ENCODE results near the gene GPR137. TPM values are rescaled to one million over a fixed set of nuclear protein-coding genes. Genes with fewer than 3 reads are reported as not detected.
"Not testable (repeated sequence)": the region's sequence is repeated elsewhere in the genome, so short reads cannot be mapped to it uniquely, and the experiment has no call there.

GPR137 gene
- total RNA-seq, 2 donors from 2014 or later, result 31.2 to 37.3 TPM

DNA sequence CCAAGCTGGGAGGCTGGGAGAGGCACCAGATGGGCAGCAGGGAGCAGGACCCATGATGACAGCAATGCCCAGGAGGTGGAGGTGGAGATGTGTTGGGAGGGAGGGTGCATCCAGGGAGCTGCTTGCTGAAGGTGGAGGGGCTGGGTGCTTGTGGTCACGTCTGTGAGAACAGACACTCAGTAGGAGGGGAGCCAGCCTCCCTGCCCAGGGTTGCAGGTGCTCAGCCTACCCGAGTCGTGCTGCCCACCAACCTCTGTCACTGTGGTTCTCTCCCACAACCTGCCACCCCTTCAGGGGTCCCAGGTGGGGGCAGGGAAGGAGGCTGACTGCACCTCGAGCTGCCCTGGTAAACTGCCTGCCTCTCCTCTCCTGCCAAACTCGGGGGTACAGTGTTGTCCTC is 37.7 kb downstream of the GPR137 start:
- ATAC-seq, result no peak
- intact Hi-C loops (cut with DNase I, micrococcal nuclease), result no loop called here
- no peak for DNase-seq

DNA sequence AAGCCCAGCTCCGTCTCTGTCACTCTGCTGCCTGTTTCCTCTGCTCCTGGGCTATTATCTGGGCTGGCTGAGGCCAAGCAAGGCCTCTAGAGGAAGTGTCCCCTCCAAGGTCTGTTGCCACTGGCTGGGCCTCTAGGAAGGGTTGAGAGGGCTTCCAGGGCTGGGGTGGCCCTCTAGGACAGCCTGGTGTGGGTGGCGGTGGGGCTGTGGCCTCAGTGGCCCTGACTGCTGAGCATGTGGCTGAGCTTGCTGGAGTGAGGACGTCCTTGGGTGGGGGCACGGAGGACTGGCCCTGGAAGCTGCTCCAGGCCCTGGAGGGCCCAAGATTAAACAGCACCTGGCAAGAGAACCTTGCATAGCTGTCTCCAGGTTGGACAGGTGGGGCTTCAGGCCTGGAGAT is 38.3 kb downstream of the GPR137 start:
- DNase-seq; intact Hi-C loops (cut with DNase I, micrococcal nuclease): not testable (repeated sequence)

DNA sequence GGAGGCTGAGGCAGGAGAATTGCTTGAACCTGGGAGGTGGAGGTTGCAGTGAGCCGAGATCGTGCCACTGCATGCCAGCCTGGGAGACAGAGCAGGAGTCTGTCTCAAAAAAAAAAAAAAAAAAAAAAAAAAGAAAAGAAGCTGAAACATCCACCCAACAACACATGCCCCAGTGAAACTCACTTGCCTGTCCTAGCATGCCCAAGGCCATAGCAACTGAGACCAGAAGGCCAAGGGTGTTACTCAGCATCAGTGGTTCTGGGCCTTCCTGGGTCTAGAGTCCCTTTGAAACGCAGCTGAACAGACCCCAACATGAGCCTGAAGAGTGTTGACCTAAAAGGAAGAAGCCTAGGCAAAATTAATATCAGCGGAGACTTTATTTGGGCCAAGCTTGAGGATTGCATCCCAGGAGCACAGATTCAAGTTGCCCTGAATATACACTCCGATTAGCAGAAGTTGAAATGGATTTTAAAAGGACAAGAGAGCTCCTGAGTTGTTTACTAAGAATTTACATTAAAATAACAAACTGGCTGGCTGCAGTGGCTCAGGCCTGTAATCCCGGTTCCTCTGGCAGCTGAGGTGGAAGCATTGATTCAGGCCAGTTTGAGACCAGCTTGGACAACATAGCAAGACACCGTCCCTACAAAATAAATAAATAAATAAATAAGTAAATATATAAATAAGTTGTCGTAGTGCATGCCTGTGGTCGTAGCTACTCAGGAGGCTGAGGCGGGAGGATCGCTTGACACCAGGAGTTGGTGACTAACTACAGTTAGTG is 39.2 kb downstream of the GPR137 start:
- no peak for ATAC-seq
- no peak for DNase-seq
- intact Hi-C loops (cut with DNase I, micrococcal nuclease), result no loop called here

More for the DNA sequence above, 38.3 kb downstream of the GPR137 start:
- ATAC-seq, result not testable (repeated sequence)

DNA sequence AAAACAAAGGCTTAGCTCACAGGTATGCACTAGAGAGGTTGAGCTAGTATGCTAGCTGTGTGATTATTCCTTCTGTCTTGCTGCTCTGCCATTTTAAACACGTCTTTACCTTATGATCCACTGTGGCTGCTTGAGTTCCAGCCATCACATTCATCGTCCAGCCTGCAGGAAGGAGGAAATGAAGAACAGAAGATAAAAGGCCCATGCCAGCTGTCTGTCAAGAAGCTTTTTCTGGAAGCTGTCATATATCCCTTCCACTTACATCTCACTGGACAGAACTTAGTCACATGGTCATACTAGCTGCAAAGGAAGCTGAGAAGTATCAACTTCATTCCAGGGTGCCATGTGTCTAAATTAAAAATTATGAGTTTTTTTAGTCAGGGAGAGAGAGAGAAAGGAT is 41.7 kb downstream of the GPR137 start:
- ATAC-seq, result no peak
- no peak for DNase-seq
- intact Hi-C loops (cut with DNase I, micrococcal nuclease), result no loop called here

DNA sequence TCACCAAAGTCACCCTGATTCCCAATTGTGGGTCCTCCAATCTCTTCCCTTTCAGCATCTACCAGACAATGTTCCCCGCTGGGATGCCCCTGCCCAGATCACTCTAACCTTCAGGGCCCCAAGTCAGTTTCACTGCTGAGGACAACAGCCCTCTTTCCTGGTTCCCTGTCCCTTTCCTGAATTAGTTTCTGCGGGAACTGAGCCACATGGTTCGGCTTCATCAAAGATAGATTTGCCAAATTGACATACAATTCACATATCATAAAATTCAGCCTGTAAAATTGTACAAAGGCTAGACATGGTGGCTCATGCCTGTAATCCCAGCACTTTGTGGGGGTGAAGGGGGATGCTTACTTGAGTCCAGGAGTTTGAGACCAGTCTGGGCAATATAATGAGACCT is 42.3 kb downstream of the GPR137 start:
- peak; percentile 35 for ATAC-seq
- peak in 1 of 2 donors; percentile 53 for DNase-seq

GRCh38 chr11:64330888-64331287 is 45.2 kb downstream of the GPR137 start:
- DNase-seq (no peak), ATAC-seq (no peak)
- intact Hi-C loops (cut with DNase I, micrococcal nuclease), result no loop called here

More for the DNA sequence above, 42.3 kb downstream of the GPR137 start:
- intact Hi-C loops (cut with DNase I, micrococcal nuclease), result no loop called here

- ATAC-seq (peak; percentile 61), DNase-seq (peak; percentile 90 to 93)
- intact Hi-C loops (cut with DNase I, micrococcal nuclease), result no loop called here
Observed at GRCh38 chr11:64331569-64332371, 46.1 kb downstream of the GPR137 start.

- intact Hi-C loops (cut with DNase I, micrococcal nuclease), result no loop called here
- ATAC-seq (no peak), DNase-seq (no peak)
Observed at GRCh38 chr11:64333556-64333955, 47.9 kb downstream of the GPR137 start.

- intact Hi-C loops (cut with DNase I, micrococcal nuclease), result no loop called here
- DNase-seq (peak; percentile 63 to 87), ATAC-seq (peak; percentile 73)
Observed at GRCh38 chr11:64334764-64335735, 49.4 kb downstream of the GPR137 start.

DNA sequence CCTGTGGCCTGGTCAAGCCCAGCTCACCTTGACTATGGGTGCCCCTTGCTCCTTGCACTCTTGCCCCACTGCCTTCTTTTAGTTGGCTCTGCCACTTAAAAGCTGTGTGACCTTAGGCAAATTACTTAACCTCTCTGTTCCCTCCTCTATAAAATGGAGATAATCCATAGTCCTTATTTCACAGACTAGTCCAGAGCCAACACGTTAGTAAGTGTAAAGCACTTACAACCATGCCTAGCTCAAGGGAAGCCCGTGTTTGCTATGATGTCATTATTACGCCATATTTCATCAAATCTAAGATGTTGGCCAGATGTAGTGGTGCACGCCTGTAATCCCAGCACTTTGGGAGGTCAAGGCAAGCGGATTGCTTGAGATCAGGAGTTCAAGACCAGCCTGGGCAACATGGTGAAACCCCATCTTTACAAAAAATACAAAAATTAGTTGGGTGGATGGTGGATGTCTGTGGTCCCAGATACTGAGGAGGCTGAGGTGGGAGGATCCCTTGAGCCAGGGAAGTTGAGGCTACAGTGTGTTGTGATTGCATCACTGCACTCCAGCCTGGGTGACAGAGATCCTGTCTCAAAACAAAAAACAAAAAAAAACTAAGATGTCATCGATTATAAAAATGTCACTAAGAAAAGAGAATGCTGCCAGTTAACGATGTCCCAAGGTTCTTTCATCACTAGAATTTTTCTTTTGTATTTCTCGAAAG is 52.0 kb downstream of the GPR137 start:
- intact Hi-C loops (cut with DNase I, micrococcal nuclease), result no loop called here
- DNase-seq (no peak), ATAC-seq (no peak)

- no peak for ATAC-seq
- intact Hi-C loops (cut with DNase I, micrococcal nuclease), result no loop called here
- no peak for DNase-seq
Observed at GRCh38 chr11:64338716-64339115, 53.1 kb downstream of the GPR137 start.

Other genes starting within 250 kb of the GPR137 start
- 1 to 10 TPM in 1 of 2 donors, not detected in 1; 1.2 TPM for gene FLRT1, start 249.9 kb upstream of the GPR137 start, total RNA-seq
- 10 to 100 TPM; 31.6 to 47.0 TPM for gene MACROD1, start 119.7 kb upstream of the GPR137 start, total RNA-seq
- gene STIP1, start 99.7 kb upstream of the GPR137 start, total RNA-seq, result 10 to 100 TPM; 61.2 to 75.1 TPM
- 10 to 100 TPM; 16.1 to 21.7 TPM for gene FERMT3, start 79.1 kb upstream of the GPR137 start, total RNA-seq
- 10 to 100 TPM; 58.5 to 74.6 TPM for gene TRPT1, start 59.7 kb upstream of the GPR137 start, total RNA-seq
- gene NUDT22, start 59.6 kb upstream of the GPR137 start, total RNA-seq, result 100 to 1,000 TPM; 116 to 154 TPM
- 10 to 100 TPM; 54.8 to 60.6 TPM for gene DNAJC4, start 55.3 kb upstream of the GPR137 start, total RNA-seq
- 10 to 100 TPM; 40.8 to 68.8 TPM for gene VEGFB, start 51.3 kb upstream of the GPR137 start, total RNA-seq
- 100 to 1,000 TPM in 1 of 2 donors, 10 to 100 TPM in 1; 78.5 to 104 TPM for gene FKBP2, start 44.8 kb upstream of the GPR137 start, total RNA-seq
- gene PPP1R14B, start 38.9 kb upstream of the GPR137 start, total RNA-seq, result 100 to 1,000 TPM in 1 of 2 donors, 10 to 100 TPM in 1; 96.2 to 147 TPM
- gene PLCB3, start 34.3 kb upstream of the GPR137 start, total RNA-seq, result 10 to 100 TPM; 69.9 to 92.2 TPM
- 10 to 100 TPM; 83.9 to 90.0 TPM for gene BAD, start 1.2 kb upstream of the GPR137 start, total RNA-seq
- not detected for gene KCNK4, start 5.5 kb downstream of the GPR137 start, total RNA-seq
- gene CATSPERZ, start 14.5 kb downstream of the GPR137 start, total RNA-seq, result under 1 TPM; 0.43 to 0.98 TPM
- gene ESRRA, start 19.7 kb downstream of the GPR137 start, total RNA-seq, result 100 to 1,000 TPM; 185 to 212 TPM
- 10 to 100 TPM; 60.6 to 67.5 TPM for gene TRMT112, start 31.7 kb downstream of the GPR137 start, total RNA-seq
- gene PRDX5, start 32.3 kb downstream of the GPR137 start, total RNA-seq, result 100 to 1,000 TPM; 272 to 327 TPM
- 10 to 100 TPM; 21.6 to 28.8 TPM for gene CCDC88B, start 54.4 kb downstream of the GPR137 start, total RNA-seq
- 10 to 100 TPM; 30.4 to 42.6 TPM for gene RPS6KA4, start 73.3 kb downstream of the GPR137 start, total RNA-seq

Measured in left colon (tissue), 2 donors.